H9 (cell line): Measurements from ENCODE around the gene DNAI7. TPM values are rescaled to one million over a fixed set of nuclear protein-coding genes. Genes with fewer than 3 reads are reported as not detected.

Experiments used
- DNase-seq: peaks from one replicate; pipeline ENCODE4 v3.0.0-alpha.2; 2017
- H2AFZ ChIP-seq: one replicate; pipeline ENCODE4 v1.6.1; 2013; ENCODE audit warnings: mild to moderate bottlenecking, low read length, control low read depth, moderate library complexity
- H2AK5ac ChIP-seq: 2 replicates; pipeline ENCODE4 v1.6.1; 2013; ENCODE audit warnings: low read length, control low read depth, mixed read lengths; ENCODE audit not compliant: insufficient read length
- H2BK120ac ChIP-seq: one replicate; pipeline ENCODE4 v1.6.1; 2013; ENCODE audit warnings: low read depth, mild to moderate bottlenecking, low read length, control low read depth, inconsistent platforms; ENCODE audit not compliant: poor library complexity, severe bottlenecking
- H2BK12ac ChIP-seq: 2 replicates; pipeline ENCODE4 v1.6.1; 2013; ENCODE audit warnings: low read length, control low read depth, mixed read lengths, low read depth; ENCODE audit not compliant: insufficient read length
- H2BK15ac ChIP-seq: 2 replicates; pipeline ENCODE4 v1.6.1; 2013; ENCODE audit warnings: low read depth, low read length, control low read depth
- H2BK20ac ChIP-seq: one replicate; pipeline ENCODE4 v1.6.1; 2013; ENCODE audit warnings: low read depth, mild to moderate bottlenecking, low read length, control low read depth, inconsistent platforms; ENCODE audit not compliant: poor library complexity, severe bottlenecking
- H2BK5ac ChIP-seq: 2 replicates; pipeline ENCODE4 v1.6.1; 2013; ENCODE audit warnings: low read length, control low read depth, mixed read lengths; ENCODE audit not compliant: insufficient read length
- H3K14ac ChIP-seq: 2 replicates; pipeline ENCODE4 v1.6.1; 2013; ENCODE audit warnings: low read length, control low read depth; ENCODE audit not compliant: insufficient read depth
- H3K18ac ChIP-seq: 2 replicates; pipeline ENCODE4 v1.6.1; 2013; ENCODE audit warnings: low read depth, mild to moderate bottlenecking, mixed read lengths, low read length, control low read depth; ENCODE audit not compliant: insufficient read length
- H3K23ac ChIP-seq: 2 replicates; pipeline ENCODE4 v1.6.1; 2013; ENCODE audit warnings: low read length, control low read depth, mixed read lengths, low read depth; ENCODE audit not compliant: insufficient read length
- H3K23me2 ChIP-seq: 2 replicates; pipeline ENCODE4 v1.6.1; 2013; ENCODE audit warnings: low read depth, mild to moderate bottlenecking, mixed read lengths, low read length, control low read depth; ENCODE audit not compliant: insufficient read length, poor library complexity, severe bottlenecking
- H3K27ac ChIP-seq: 2 replicates; pipeline ENCODE4 v1.5.1; 2013; ENCODE audit warnings: low read length, control low read depth, mixed read lengths, low read depth; ENCODE audit not compliant: insufficient read length
- H3K27me3 ChIP-seq: 2 replicates; pipeline ENCODE4 v1.6.1; 2013; ENCODE audit warnings: low read length, control low read depth, inconsistent platforms; ENCODE audit not compliant: insufficient read depth
- H3K4ac ChIP-seq: 2 replicates; pipeline ENCODE4 v1.6.1; 2013; ENCODE audit warnings: low read depth, mild to moderate bottlenecking, control low read depth, inconsistent platforms, low read length, moderate library complexity
- H3K4me1 ChIP-seq: 2 replicates; pipeline ENCODE4 v1.6.1; 2013; ENCODE audit warnings: low read length, control low read depth, inconsistent platforms; ENCODE audit not compliant: insufficient read depth
- H3K4me2 ChIP-seq: 2 replicates; pipeline ENCODE4 v1.6.1; 2013; ENCODE audit warnings: low read length, control low read depth, mixed read lengths; ENCODE audit not compliant: insufficient read length, insufficient read depth
- H3K56ac ChIP-seq: 2 replicates; pipeline ENCODE4 v1.6.1; 2013; ENCODE audit warnings: low read depth, mild to moderate bottlenecking, mixed read lengths, low read length, control low read depth; ENCODE audit not compliant: insufficient read length
- H3K79me1 ChIP-seq: 2 replicates; pipeline ENCODE4 v1.6.1; 2013; ENCODE audit warnings: low read depth, mild to moderate bottlenecking, moderate library complexity, low read length, control low read depth, inconsistent platforms; ENCODE audit not compliant: insufficient read depth, poor library complexity, severe bottlenecking
- H3K79me2 ChIP-seq: 2 replicates; pipeline ENCODE4 v1.6.1; 2013; ENCODE audit warnings: low read length, control low read depth, inconsistent platforms; ENCODE audit not compliant: insufficient read depth
- H3K9ac ChIP-seq: 2 replicates; pipeline ENCODE4 v1.6.1; 2013; ENCODE audit warnings: low read length, control low read depth, mixed read lengths; ENCODE audit not compliant: insufficient read length; ENCODE audit errors: extremely low read depth
- H3K9me3 ChIP-seq: one replicate; pipeline ENCODE4 v1.6.1; 2013; ENCODE audit warnings: low read depth, low read length, inconsistent platforms; ENCODE audit not compliant: control insufficient read depth
- H3T11ph ChIP-seq: one replicate; pipeline ENCODE4 v1.6.1; 2013; ENCODE audit warnings: mild to moderate bottlenecking, low read length, control low read depth, inconsistent platforms
- H4K20me1 ChIP-seq: one replicate; pipeline ENCODE4 v1.6.1; 2013; ENCODE audit not compliant: control insufficient read depth, insufficient read length, insufficient read depth
- H4K5ac ChIP-seq: 2 replicates; pipeline ENCODE4 v1.6.1; 2013; ENCODE audit warnings: low read depth, mild to moderate bottlenecking, mixed read lengths, low read length, control low read depth; ENCODE audit not compliant: insufficient read length
- H4K8ac ChIP-seq: replicated peaks from 2 replicates; pipeline ENCODE4 v1.6.1; 2013; ENCODE audit warnings: low read length, control low read depth, mixed read lengths, low read depth; ENCODE audit not compliant: insufficient read length
- H4K91ac ChIP-seq: 2 replicates; pipeline ENCODE4 v1.6.1; 2013; ENCODE audit warnings: low read depth, mild to moderate bottlenecking, moderate library complexity, mixed read lengths, low read length, control low read depth; ENCODE audit not compliant: insufficient read length
- H3K27ac Mint-ChIP-seq, 3 experiments: 2 replicates in 2 of 3; 3 replicates in 1 of 3; pipeline ENCODE4 v1.8.0; 2020 to 2021; ENCODE audit warnings: mixed read lengths in 3 of 3, mild to moderate bottlenecking in 1 of 3, moderate library complexity in 1 of 3
- H3K27me3 Mint-ChIP-seq: 2 replicates; pipeline ENCODE4 v1.8.0; 2021; ENCODE audit warnings: low read depth, mild to moderate bottlenecking, moderate library complexity, mixed read lengths
- H3K36me3 Mint-ChIP-seq, 3 experiments: 2 replicates in 2 of 3; 3 replicates in 1 of 3; pipeline ENCODE4 v1.8.0; 2020 to 2021; ENCODE audit warnings: low read depth in 3 of 3, mixed read lengths in 3 of 3; ENCODE audit not compliant: insufficient read depth in 1 of 3
- H3K4me1 Mint-ChIP-seq, 2 experiments: 2 replicates each; pipeline ENCODE4 v1.8.0; 2020; ENCODE audit warnings: mixed read lengths in 2 of 2
- H3K4me3 Mint-ChIP-seq, 2 experiments: 2 replicates in 1 of 2; 3 replicates in 1 of 2; pipeline ENCODE4 v1.8.0; 2020 to 2021; ENCODE audit warnings: mild to moderate bottlenecking in 2 of 2, mixed read lengths in 2 of 2, moderate library complexity in 1 of 2
- H3K9me3 Mint-ChIP-seq, 2 experiments: 2 replicates in 1 of 2; 3 replicates in 1 of 2; pipeline ENCODE4 v1.8.0; 2020; ENCODE audit warnings: mild to moderate bottlenecking in 2 of 2, mixed read lengths in 2 of 2, moderate library complexity in 1 of 2
- WGBS: extraction: QIAGEN DNeasy Blood & Tissue Kit; methylation state at CpG from one replicate; pipeline ENCODE4 v1.1.7; 2013; ENCODE audit warnings: missing lambda C conversion rate, low lambda C conversion rate, mixed read lengths; ENCODE audit not compliant: insufficient read length; ENCODE audit errors: extremely low coverage; 5-methylcytosine and 5-hydroxymethylcytosine counted together
- total RNA-seq: library from RNA; stranded (reverse); gene quantifications from 2 replicates; pipeline ENCODE4 v1.2.1, GENCODE V29; 2021
- TF ChIP-seq, protein P1 (sequence below): fragments of 200-600 bp; sonication (generic); conservative IDR thresholded peaks from 3 replicates; pipeline ENCODE4 v1.8.0; 2021; ENCODE audit warnings: antibody characterized with exemption, mild to moderate bottlenecking

Gene DNAI7
- total RNA-seq, 1 experiment from 2014 or later: not detected

DNA sequence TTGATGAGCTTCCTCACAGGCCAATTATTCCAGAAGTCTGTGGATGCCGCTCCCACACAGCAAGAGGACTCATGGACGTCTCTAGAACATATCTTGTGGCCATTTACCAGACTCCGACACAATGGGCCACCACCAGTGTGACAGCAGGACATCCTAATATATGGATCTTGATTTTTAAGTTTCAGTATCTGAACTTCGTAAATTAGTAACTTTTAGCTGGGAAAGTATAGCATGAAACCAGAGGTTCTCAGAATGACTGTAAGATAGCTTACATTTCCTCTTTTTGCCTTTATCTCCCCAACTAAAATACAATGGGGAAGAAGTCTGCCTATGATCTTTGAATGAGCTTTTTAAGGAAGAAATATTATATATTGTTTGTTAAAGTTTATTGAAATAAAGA lies 87.0 kb downstream of the DNAI7 start:
- no peak overlapping the region for H4K5ac ChIP-seq
- no peaks in the 10 kb centered on the region for H3K9me3 ChIP-seq
- Mint-ChIP-seq H3K4me1 (no peaks in the 10 kb centered on the region), H3K27ac (no peak overlapping the region; a peak in 1 of 7 replicates), H3K36me3 (no peaks in the 10 kb centered on the region), H3K4me3 (no peak overlapping the region), H3K9me3 (0 out of 5 replicates have a peak, but pooled peaks cover 0 to 4% of the 10 kb centered on the region in 2 experiments), H3K27me3 (peaks cover 2% of the 10 kb centered on the region; the same call in 1 of the 2 replicates)
- no peak overlapping the region for H3K18ac ChIP-seq
- no peak overlapping the region for H3K14ac ChIP-seq
- H4K20me1 ChIP-seq: no peaks in the 10 kb centered on the region
- H3K79me1 ChIP-seq: no peaks in the 10 kb centered on the region
- no peak for DNase-seq
- H3K4ac ChIP-seq: no peak overlapping the region
- no CpG with 5 or more reads among the region's 4 CpGs for WGBS
- H4K8ac ChIP-seq: no peak overlapping the region
- no peaks in the 10 kb centered on the region for H3K4me1 ChIP-seq
- H2BK120ac ChIP-seq: no peak overlapping the region
- no peaks in the 10 kb centered on the region for H3K27me3 ChIP-seq
- H3K27ac ChIP-seq: no peak overlapping the region
- H2AFZ ChIP-seq: no peak overlapping the region
- no peaks in the 10 kb centered on the region for H3K23me2 ChIP-seq
- TF ChIP-seq, protein P1, sequence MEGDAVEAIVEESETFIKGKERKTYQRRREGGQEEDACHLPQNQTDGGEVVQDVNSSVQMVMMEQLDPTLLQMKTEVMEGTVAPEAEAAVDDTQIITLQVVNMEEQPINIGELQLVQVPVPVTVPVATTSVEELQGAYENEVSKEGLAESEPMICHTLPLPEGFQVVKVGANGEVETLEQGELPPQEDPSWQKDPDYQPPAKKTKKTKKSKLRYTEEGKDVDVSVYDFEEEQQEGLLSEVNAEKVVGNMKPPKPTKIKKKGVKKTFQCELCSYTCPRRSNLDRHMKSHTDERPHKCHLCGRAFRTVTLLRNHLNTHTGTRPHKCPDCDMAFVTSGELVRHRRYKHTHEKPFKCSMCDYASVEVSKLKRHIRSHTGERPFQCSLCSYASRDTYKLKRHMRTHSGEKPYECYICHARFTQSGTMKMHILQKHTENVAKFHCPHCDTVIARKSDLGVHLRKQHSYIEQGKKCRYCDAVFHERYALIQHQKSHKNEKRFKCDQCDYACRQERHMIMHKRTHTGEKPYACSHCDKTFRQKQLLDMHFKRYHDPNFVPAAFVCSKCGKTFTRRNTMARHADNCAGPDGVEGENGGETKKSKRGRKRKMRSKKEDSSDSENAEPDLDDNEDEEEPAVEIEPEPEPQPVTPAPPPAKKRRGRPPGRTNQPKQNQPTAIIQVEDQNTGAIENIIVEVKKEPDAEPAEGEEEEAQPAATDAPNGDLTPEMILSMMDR: no peak
- H3K4me2 ChIP-seq: no peak overlapping the region
- H2BK20ac ChIP-seq: no peak overlapping the region
- H3K23ac ChIP-seq: no peak overlapping the region
- H3T11ph ChIP-seq: no peak overlapping the region
- no peak overlapping the region for H2AK5ac ChIP-seq
- H2BK12ac ChIP-seq: no peak overlapping the region
- H4K91ac ChIP-seq: no peak overlapping the region
- no peak overlapping the region for H3K9ac ChIP-seq
- H3K79me2 ChIP-seq: no peaks in the 10 kb centered on the region
- no peak overlapping the region for H2BK15ac ChIP-seq
- H2BK5ac ChIP-seq: no peak overlapping the region
- no peak overlapping the region for H3K56ac ChIP-seq
